Measurements from ENCODE around the gene LSM4. TPM values are rescaled to one million over a fixed set of nuclear protein-coding genes. Genes with fewer than 3 reads are reported as not detected.

LSM4 gene
- total and polyA plus RNA-seq, 2 of the 13 experiments (the other 11 are each of a cell fraction or from before 2014, with no cell fraction given), result 65.8 to 166 TPM

DNA sequence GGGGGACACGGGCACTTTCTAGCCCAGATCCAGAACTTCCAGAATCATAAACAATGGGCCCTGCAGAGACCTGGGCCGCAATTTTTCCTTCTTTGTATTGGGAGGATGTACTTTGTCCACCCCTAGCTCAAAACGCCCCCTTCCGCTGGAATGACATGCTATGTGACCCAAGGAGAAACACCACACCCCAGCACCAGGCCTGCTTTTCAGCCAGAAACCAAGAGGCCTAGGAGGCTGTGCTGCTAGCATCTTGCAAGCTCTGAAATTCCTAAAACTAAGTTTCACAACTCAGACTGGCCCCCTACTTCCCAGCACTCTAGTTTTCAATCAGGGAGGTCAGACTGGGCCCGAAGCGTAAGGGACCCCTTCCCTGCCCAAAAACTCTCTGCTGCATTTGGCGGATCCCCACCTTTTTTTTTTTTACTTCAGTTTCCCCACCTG, 538 bp downstream of the LSM4 start (continued):
- no peak for TF ChIP-seq ASH2L (IDR thresholded peaks at IDR 0.05; ENCODE audit: insufficient read length, low read depth, low read length)
- no peak for TF ChIP-seq TBX2 (CRISPR knock-in tag; IDR thresholded peaks at IDR 0.05; ENCODE audit: borderline replicate concordance)
- no peak for TF ChIP-seq HHEX (CRISPR knock-in tag; IDR thresholded peaks at IDR 0.05)
- no peak for TF ChIP-seq ZSCAN9 (CRISPR knock-in tag; IDR thresholded peaks at IDR 0.05; ENCODE audit: borderline replicate concordance)
- TF ChIP-seq RFXANK (CRISPR knock-in tag; IDR thresholded peaks at IDR 0.05), result no peak
- TF ChIP-seq, protein P1, sequence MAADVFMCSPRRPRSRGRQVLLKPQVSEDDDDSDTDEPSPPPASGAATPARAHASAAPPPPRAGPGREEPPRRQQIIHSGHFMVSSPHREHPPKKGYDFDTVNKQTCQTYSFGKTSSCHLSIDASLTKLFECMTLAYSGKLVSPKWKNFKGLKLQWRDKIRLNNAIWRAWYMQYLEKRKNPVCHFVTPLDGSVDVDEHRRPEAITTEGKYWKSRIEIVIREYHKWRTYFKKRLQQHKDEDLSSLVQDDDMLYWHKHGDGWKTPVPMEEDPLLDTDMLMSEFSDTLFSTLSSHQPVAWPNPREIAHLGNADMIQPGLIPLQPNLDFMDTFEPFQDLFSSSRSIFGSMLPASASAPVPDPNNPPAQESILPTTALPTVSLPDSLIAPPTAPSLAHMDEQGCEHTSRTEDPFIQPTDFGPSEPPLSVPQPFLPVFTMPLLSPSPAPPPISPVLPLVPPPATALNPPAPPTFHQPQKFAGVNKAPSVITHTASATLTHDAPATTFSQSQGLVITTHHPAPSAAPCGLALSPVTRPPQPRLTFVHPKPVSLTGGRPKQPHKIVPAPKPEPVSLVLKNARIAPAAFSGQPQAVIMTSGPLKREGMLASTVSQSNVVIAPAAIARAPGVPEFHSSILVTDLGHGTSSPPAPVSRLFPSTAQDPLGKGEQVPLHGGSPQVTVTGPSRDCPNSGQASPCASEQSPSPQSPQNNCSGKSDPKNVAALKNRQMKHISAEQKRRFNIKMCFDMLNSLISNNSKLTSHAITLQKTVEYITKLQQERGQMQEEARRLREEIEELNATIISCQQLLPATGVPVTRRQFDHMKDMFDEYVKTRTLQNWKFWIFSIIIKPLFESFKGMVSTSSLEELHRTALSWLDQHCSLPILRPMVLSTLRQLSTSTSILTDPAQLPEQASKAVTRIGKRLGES (CRISPR knock-in tag; IDR thresholded peaks at IDR 0.05; ENCODE audit: borderline replicate concordance), result no peak; the same call in 1 of the 2 replicates
- TF ChIP-seq ZMYM2 (CRISPR knock-in tag; IDR thresholded peaks at IDR 0.05), result no peak
- TF ChIP-seq, protein P2, sequence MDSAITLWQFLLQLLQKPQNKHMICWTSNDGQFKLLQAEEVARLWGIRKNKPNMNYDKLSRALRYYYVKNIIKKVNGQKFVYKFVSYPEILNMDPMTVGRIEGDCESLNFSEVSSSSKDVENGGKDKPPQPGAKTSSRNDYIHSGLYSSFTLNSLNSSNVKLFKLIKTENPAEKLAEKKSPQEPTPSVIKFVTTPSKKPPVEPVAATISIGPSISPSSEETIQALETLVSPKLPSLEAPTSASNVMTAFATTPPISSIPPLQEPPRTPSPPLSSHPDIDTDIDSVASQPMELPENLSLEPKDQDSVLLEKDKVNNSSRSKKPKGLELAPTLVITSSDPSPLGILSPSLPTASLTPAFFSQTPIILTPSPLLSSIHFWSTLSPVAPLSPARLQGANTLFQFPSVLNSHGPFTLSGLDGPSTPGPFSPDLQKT (CRISPR knock-in tag; IDR thresholded peaks at IDR 0.05; ENCODE audit: borderline replicate concordance), result no peak
- no peak for TF ChIP-seq TAF15 (IDR thresholded peaks at IDR 0.05; ENCODE audit: low read depth, low read length, poor library complexity, severe bottlenecking)
- TF ChIP-seq ZNF503 (CRISPR knock-in tag; IDR thresholded peaks at IDR 0.05), result no peak
- TF ChIP-seq EED (CRISPR knock-in tag; IDR thresholded peaks at IDR 0.05), result no peak
- TF ChIP-seq ZSCAN12 (CRISPR knock-in tag; IDR thresholded peaks at IDR 0.05), result no peak
- TF ChIP-seq, protein P3, sequence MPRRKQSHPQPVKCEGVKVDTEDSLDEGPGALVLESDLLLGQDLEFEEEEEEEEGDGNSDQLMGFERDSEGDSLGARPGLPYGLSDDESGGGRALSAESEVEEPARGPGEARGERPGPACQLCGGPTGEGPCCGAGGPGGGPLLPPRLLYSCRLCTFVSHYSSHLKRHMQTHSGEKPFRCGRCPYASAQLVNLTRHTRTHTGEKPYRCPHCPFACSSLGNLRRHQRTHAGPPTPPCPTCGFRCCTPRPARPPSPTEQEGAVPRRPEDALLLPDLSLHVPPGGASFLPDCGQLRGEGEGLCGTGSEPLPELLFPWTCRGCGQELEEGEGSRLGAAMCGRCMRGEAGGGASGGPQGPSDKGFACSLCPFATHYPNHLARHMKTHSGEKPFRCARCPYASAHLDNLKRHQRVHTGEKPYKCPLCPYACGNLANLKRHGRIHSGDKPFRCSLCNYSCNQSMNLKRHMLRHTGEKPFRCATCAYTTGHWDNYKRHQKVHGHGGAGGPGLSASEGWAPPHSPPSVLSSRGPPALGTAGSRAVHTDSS (CRISPR knock-in tag; conservative IDR thresholded peaks at IDR 0.05), result no peak
- no peak for TF ChIP-seq ZBTB3 (CRISPR knock-in tag; IDR thresholded peaks at IDR 0.05; ENCODE audit: borderline replicate concordance, low read depth)
- TF ChIP-seq STAT5B (CRISPR knock-in tag; IDR thresholded peaks at IDR 0.05), result no peak
- TF ChIP-seq SNAI1 (CRISPR knock-in tag; IDR thresholded peaks at IDR 0.05; ENCODE audit: borderline replicate concordance), result peak; percentile 4; the same call in 1 of the 2 replicates
- no peak for TF ChIP-seq XBP1 (CRISPR knock-in tag; IDR thresholded peaks at IDR 0.05)
- TF ChIP-seq ZNF546 (CRISPR knock-in tag; conservative IDR thresholded peaks at IDR 0.05), result no peak
- TF ChIP-seq MTF1 (CRISPR knock-in tag; IDR thresholded peaks at IDR 0.05), result no peak
- TF ChIP-seq ZBTB42 (CRISPR knock-in tag; IDR thresholded peaks at IDR 0.05), result no peak
- TF ChIP-seq LRRFIP1 (CRISPR knock-in tag; conservative IDR thresholded peaks at IDR 0.05), result no peak
